Spleen (tissue), 7 donors: ENCODE measurements around the gene MYO19.

Experiments used
- POLR2A ChIP-seq, 3 donors: fragments of 450-650 bp; IDR thresholded peaks; one replicate each; pipeline ENCODE4 v1.5.1; 2017; ENCODE audit warnings: antibody characterized with exemption in 3 of 3, mild to moderate bottlenecking in 1 of 3
- TF ChIP-seq, protein P1 (sequence below), 11 experiments: fragments of 200-600 bp in 7 of 11; fragments of 450-650 bp in 4 of 11; sonication (generic) in 4 of 11; IDR thresholded peaks in 8 of 11; conservative IDR thresholded peaks in 3 of 11; 1 replicate in 7 of 11; 2 replicates in 4 of 11; pipeline versions ENCODE4 v1.4.0 to v1.8.0; 2016 to 2021; ENCODE audit warnings: antibody characterized with exemption in 11 of 11, inconsistent platforms in 4 of 11, mild to moderate bottlenecking in 1 of 11
- donor health status: DM: no; HTN: no; CAD: no; lungs with moderate emphysema.
- donor health status: DM: no; HTN: no; CAD: no.
- donor health status: DM: no; HTN: no; CAD: no.

DNA sequence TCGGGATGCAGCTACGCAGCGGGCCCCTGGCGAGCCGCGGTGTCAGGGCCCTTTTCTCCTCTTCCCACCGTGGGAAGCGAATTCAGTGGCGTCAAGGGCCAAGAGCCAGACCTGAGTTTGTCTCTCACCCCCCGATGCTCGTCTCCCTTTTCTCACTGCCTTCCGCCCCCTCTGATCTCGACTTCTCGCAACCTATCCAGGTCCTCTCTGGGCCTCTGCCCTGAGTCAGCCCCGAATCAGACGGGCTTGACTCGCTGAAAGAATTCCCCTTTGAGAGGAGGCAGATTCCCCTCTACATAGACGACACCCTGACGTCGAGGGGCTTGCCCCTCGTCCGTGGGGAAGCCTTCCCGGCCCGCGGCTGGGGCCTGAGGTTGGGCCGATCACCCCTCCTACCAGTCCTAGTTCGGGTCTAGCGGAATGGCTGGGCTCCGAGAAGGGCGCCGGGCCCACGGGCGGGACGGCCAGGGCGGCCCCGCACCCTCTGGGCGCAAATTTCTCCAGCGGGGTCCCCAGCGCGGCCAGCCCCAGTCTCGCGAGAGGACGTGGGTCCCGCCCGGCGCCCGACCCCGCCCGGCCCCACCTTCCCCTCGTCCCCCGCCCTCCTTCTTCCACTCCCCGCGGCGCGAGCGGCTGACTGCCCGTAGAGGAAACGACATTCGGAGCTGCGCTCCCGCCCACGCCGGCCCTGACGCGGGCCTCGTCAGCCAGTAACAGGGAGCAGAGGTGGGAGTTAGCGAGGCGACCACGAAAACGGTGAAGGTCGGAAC is 9.8 kb upstream of the MYO19 start, which contains the start of gene GGNBP2:
- TF ChIP-seq, protein P1, sequence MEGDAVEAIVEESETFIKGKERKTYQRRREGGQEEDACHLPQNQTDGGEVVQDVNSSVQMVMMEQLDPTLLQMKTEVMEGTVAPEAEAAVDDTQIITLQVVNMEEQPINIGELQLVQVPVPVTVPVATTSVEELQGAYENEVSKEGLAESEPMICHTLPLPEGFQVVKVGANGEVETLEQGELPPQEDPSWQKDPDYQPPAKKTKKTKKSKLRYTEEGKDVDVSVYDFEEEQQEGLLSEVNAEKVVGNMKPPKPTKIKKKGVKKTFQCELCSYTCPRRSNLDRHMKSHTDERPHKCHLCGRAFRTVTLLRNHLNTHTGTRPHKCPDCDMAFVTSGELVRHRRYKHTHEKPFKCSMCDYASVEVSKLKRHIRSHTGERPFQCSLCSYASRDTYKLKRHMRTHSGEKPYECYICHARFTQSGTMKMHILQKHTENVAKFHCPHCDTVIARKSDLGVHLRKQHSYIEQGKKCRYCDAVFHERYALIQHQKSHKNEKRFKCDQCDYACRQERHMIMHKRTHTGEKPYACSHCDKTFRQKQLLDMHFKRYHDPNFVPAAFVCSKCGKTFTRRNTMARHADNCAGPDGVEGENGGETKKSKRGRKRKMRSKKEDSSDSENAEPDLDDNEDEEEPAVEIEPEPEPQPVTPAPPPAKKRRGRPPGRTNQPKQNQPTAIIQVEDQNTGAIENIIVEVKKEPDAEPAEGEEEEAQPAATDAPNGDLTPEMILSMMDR (IDR thresholded peaks at IDR 0.05 in 8 of 11, conservative IDR thresholded peaks at IDR 0.05 in 3 of 11), result peak in 2 of 11 experiments; percentile 25 to 28
- peak in 2 of 3 donors; percentile 88 to 94 for TF ChIP-seq POLR2A (IDR thresholded peaks at IDR 0.05)
